Measurements from ENCODE around the gene PIK3R2.

- TF ChIP-seq CTCF (conservative IDR thresholded peaks at IDR 0.05; ENCODE audit: low read length) (no peak), EZH2phosphoT487 (IDR thresholded peaks at IDR 0.05; ENCODE audit: borderline replicate concordance) (no peak)
Observed at GRCh38 chr19:18109733-18110608, 43.0 kb upstream of the PIK3R2 start.
